Myocyte (in vitro differentiated cells): ENCODE results near the gene HSPBP1. TPM values are rescaled to one million over a fixed set of nuclear protein-coding genes. Genes with fewer than 3 reads are reported as not detected.

Experiments
- DNase-seq: peaks from one replicate; pipeline ENCODE4 v3.0.0-alpha.2; 2012; ENCODE audit warnings: low read depth
- total RNA-seq: library from RNA; depleted of rRNA; stranded (reverse); fragments of >200 nt; gene quantifications from 2 replicates; pipeline ENCODE4 v1.2.3, GENCODE V29; 2014

Gene HSPBP1
- total RNA-seq, 1 donor from 2014 or later, result 39.3 TPM

DNA sequence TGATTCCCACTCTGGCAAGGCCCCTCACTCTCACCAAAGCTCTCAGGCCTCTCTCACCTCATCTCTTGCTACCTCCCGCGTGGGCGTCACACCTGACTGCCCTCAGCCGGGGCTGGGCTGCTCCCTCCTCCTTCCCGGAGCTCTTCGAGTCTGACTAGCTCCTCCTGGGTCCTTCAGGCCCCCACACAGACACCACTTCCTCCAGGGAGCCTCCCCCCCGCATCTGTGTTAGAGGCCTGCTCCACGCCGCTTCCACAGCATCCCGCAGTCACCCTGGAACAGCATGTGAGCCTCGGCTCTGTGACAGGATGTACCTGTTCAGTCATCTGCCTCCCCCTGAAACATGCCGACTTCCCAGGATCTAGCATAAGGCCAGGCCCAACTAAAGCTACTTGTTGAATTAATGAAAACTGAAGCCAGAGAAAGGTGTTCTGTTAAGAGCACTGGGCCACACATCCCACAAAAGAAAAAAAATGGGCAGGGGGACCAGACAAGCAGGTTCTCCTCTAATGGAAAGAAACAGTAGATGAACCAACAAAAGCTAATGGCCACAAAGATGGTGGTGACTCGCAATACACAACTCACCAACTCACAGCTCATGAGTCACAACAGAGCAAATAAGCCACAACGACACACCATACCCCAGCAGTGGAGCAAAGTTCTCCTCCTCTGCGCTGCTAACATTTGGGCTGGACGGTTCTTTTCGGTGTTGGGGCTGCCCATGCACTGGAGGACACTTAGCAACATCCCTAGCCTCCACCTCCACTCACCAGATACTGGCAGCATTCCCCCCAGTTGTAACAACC is 24.1 kb downstream of the HSPBP1 start:
- DNase-seq, result no peak

DNA sequence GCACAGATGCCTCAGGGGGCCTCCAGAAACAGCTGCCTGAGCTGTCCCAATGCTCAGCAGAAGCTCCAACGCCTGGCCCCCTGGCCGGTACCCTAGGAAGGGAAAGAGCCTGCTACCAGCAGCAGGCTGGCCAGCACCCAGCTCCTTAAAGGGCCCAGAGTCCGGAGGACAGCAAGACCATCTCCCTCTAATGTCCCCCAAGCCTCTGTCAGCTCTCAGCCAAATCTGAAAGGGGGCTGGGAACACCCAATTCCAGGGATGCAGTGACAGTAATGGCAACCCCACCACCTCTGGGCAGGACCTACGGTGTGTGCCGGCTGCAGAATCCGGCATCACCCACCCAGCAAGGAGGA is 25.3 kb downstream of the HSPBP1 start:
- DNase-seq, result no peak

DNA sequence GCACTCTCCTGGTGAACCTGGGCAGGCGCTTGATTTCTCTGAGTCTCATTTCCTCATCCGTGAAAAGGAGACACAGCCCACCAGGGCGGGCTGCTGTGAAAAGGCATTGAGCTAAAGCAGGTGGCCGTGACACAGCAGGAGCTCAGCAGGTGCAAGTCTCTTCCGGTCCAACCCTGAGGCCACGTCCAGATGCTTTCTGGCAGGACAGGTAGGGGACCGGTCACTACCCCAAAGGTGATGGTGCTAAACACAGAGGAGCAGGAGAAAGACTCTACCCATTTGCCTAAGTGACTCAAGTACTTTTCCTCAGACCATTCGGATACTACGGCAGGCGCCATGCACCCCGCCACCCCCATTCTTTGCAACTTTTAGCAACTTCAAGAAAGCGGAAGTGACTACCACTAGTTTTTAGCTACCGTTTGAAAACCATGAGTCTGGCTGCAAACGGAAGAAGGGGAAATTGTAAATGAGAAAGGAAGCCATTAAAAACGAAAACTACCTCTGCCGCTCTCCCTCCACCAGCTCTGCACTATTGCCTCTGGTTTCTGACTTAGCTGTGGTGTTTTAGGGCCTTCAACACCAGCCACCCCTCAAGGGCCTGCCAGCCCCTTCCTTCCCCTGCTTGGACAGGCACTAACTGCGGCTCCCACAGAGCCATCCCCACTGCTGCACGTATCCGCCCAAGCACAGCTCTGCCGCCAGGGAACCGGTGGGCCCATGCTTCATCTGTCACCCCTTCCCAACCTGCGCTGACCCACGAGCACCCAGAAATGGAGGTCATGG is 25.9 kb downstream of the HSPBP1 start:
- DNase-seq, result no peak

DNA sequence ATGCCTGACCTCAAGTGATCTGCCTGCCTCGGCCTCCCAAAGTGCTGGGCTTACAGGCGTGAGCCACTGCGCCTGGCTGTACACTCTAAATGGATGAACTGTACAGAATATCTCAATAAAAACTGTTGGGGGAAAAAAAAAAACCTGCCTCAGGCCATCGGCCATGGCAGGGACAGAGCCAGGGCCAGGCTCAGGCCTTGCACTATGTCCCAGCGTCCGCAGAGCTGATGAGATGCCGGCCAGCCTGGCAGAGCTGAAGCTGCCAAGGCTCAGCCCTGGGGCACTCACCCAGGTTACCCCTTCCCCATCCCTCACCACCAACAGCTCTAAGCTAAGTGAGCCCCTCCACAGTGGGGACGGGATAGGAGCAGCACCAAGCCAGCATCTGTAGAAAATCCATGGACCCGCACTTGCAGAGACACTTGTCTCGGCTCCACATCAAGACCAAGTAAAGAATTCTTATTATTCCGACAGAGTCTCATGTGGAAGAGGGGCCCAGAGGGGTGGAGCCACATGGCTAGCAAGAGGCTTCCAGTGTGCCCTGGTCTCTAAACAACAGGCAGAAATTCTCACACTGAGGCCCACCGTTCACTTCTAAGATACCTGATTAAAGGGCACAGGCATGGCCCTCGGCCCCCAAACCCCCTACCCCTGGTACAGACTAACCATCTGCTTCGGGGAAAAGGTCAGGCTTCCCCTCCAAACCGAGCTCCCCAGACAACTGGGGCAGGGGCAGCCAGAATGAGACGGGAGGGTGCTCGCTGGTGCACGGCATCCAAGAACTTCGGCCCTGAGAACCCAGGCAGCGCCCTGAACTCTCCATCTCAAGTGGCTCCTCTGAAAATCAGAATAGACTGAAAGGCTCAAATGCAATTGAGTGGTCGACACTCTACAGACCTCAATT is 26.9 kb downstream of the HSPBP1 start:
- no peak for DNase-seq

DNA sequence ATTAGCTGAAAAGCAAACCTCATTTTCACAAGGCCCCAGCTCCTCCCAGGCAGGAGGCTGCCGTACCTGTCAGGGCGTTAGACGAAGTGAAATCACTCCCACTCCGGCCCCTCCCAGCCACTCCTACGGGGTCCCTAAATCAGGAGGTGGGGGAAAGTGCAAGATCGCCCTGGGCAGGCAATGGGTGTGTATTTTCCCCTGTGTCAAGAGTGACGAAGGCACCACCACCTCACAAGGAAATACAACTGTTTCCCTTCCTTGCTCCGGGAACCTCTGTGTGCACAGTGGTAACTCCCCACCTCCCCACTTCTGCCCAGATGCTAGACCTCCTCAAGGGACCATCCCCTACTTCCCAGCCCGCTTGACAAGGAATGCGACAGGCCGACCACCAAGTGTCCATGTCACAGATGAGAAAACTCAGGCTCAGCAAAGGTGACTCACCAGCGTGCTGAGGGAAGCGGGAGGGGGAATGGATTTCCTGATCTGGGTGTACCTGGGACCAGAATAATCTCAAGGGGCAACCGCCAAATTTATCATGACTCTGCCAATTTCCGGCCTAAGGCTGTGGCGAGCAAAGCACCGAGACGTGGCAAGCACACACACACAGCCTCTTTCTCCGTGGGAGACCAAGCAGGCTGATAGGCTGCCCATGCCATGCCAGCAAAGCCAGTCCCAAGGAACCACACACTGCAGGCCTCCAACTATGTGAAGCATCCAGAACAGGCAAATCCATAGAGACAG is 28.4 kb downstream of the HSPBP1 start:
- DNase-seq, result peak; percentile 12

DNA sequence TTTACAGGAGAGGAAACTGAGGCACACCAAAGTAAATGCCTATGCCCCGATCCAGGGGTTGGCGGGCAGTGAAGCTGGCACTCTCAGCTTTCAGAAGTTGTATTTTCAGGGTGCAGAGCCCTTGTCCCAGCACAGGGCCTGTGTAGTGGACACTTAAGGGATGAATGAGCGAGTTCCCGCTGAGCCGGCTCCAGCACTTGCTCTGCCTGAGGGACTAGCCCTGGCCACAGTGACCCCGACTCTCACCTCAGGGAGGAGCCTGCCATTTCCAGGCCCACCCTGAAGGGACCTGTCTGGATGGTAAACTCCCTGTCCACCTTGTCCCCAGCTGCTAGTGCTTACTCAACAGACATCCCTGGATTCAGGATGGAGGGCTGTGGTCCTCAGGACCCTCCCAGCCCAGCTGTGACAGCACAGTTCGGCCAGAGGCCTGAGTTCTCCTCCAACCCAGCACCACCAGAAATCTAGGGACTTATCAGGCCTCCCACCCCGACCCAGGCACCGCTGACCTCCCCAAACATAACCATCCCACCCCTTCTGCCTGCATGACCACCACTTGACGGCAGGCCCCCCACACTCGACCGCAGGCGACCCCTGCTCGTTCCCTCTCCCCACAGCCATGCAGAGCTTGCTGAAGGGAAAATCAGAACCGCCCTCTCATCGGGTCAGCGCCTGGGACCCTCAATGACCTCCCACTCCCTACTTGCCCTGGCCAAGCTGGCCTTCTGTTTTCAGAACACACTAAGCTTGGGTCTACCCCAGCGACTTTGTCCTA is 29.5 kb downstream of the HSPBP1 start:
- no peak for DNase-seq

DNA sequence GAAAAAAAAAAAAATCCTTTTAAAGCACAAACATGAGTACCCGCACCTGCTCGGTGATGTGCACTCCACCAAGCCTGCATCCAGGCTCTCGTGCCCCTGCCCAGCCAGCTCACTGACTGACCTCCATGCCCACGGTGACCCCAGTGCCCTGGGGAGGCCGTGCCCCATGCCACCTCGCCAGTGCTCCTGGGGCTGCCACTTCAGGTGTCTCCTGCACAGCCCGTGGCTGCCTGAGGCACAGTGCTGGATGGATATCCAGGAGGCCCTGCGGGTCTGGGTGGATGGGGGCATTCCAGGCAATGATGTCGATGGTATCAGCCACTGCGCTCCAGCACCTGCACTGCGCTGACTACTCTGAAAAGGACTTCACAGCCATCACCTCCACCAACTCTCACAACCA is 30.1 kb downstream of the HSPBP1 start:
- DNase-seq, result no peak

DNA sequence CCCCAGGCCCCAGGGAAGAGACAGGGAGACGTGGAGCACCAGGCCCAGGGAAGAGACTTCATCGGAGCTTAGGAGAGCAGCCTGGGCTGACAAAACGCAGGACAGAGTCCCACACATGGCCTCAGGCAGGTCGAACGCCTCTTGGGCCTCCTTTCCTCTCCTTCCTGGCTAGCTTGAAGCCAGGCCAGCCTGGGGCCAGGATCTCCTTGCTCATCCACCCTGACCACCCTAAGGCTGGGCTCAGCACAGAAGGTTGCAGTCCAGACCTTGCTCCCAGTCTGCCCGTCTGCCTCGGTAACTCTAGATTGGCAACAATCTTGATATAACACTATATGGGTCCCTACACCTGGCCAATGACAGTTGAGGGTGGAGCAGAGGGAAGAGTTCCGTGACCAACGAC is 31.2 kb downstream of the HSPBP1 start:
- DNase-seq, result no peak

DNA sequence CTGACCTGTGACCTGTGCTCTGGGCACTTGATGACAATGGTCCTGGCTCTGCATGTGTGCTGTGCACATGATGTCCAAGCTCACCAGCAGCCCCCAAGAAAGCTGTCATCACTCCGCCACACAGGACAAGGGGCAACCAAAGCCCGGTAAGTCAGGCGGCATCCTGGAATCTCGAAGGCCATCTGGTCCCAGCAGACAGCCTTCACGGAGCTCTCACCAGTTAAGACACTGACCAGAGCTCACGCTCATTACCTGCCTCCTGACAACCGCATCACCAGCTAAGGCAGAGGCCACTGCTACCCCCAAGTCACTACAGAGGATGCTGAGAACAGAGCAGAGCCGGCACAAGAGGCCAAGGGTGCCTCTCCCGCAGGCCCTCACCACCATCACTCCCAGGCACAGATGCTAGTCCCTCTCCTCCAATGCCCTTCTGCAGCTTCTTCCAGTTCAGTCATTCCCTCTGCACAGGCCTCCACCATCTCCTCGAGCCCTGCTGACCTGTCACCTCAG is 31.7 kb downstream of the HSPBP1 start:
- no peak for DNase-seq

DNA sequence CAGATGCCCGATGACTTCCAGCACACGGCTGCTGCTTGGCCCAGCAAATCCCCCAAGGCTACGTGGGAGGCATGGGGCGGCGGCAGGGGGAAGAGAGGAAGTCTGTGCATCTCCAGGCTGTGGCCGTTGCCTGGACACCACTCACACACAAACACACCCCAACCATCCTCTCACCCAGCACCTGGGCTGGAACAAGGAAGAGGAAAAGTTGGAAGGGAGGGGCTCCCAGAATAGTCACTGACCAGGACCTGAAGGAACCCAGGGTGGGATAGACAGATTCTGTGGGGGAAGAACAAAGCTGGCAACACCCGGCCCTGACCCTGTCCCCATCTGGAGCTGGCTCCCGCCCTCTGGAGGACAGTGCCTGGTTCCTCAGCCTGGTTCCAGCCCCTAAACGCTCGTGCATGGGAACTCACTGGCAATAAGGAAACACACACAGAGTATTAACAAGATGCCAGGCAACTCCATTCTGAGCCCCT is 32.2 kb downstream of the HSPBP1 start:
- peak; percentile 4 for DNase-seq

DNA sequence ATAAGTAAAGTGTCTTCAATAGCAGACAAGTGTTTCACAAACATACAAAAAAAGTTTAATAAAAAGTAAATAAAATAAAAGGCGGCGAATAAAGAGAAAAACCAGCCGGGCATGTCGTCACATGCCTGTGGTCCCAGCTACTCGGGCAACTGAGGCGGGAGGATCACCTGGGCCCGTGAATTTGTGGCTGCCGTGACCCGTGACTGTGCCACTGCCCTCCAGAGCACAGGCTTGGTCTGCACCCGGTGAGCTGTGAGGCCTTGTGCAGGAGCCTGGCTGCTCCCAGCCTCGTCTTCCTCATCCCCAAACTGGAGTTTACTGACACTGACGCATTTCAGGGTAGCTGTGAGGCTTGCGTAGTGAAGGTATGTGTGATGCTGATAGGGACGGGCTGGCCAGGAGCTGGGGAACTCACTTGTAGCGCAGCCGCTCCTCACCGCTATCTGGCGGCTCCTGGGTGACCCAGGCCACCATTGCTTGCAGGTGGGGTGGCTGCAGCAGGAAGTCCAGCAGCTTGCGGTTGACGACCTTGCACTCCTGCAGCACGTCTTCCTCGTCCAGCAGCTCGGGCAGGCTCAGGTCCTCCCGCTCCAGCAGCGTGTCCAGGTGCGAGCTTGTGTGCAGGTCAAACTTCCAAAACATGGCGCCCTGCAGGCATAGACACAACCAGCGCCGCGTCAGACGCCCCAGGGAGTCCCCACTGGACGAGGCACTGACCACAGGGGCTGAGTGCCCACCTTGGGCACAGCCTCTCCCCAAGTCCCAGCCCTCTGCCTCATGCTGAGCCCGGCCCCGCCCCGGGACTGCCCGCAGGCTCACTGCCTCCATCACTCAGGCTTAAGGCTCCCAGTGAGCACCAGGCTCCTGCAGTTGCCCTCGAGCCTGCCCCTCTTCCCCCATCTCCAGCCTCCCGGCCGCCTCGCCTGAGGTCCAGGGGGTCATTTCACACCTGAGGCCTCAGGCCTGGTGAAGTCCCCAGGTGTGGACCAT is 33.2 kb downstream of the HSPBP1 start:
- no peak for DNase-seq

DNA sequence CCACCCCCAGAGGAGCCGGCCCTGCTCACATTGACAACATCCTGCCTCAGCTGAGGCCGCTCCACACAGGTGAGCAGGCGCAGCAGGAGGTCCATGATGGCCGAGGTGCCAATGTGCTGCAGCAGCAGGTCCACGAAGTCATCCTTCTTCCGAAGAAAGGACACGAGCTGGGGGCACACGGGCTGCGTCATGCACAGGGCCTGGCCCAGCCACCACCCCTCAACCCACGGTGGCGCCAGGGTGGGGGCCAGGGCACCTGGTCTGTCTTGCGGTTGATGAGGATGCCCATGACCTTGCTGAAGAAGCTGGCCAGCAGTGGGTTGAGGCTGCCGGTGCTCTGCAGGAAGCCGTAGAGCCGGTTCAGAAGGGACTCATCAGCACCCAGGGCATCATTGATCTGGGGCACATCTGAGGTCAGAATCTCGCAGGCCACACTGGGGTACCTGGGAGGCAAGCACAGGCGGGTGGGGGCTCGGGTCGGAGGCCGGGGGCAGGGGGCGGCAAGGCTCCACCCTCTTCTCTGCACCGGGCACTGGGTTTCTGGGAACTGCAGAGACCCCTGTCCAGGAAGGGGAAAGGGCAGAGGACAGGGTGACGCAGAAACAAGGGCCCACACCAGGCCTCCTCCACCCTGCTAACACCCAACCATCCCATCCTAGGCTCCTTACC is 34.5 kb downstream of the HSPBP1 start:
- DNase-seq, result no peak

DNA sequence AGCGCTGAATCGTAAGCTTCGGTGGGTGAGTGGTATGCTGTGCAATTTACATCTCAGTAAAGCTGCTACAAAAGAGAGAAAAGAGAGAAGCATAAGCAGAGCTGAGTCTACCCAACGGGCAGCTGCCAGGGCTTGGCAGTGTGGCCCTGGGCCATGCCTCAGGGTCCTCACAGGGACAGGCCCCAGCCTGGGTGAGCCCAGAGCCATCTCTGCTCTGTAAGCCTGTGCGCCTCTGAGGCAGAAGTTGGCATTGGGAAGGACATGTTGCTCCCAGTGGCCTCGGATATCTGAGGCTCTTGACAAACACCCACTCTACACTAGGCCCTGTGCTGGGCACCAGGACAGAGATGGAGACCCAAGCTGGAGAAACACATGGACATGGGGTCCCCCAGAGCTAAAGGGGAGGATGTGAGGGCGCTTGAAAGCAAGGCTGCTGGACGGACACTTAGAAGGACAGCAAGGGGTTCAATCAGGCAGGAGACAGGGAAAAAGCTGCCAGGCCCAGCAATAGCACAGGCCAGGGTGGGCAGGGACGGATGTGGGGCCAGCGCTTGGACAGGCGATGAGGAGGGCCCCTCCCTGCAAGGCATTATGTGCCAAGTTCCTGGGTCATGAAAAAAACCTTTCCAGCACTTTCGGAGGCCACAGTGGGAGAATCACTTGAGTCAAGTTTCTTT is 35.8 kb downstream of the HSPBP1 start:
- DNase-seq, result no peak

DNA sequence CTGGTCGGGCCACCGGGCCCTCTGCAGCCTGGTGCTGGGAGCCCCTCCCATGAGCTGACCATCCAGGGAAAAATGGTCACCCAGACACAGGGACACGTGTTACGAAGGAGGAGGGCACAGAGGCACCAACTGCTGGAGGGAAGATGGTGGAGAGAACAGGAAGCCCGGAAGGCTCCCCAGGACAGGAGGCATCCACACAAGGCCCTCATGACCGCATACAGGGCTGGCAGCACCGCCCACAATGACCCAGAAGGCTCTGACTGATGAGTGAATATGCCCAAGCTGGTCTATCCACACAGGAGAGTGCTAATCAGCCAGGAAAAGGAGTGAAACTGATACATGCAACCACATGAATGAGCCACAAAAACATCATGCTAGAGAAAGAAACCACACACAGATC is 37.4 kb downstream of the HSPBP1 start:
- peak; percentile 50 for DNase-seq

DNA sequence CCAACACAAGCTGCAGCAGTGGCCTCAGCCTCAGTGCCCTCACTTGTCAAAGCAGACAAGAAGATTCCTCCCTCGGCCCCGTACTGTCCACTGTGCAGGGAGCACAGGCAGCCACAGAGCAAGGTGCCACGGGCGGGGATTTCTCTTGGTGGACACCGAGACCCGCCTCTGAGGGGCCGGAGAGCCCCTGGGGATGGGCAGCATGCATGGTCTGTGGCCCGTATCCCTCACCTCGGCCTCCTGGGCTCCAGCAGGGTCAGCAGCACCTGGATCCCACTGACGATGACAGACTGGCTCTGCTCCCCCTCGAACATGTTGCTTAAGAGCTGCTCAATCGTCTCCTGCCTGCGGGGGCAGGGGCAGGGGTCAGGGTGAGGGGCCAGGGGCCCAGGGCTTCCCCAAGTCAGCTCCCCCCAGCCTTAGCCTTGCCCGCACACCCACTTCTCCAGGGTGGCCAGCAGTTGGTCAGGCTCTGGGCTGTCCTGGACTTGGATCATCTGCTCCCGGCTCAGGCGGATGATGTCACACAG is 37.9 kb downstream of the HSPBP1 start:
- DNase-seq, result no peak

DNA sequence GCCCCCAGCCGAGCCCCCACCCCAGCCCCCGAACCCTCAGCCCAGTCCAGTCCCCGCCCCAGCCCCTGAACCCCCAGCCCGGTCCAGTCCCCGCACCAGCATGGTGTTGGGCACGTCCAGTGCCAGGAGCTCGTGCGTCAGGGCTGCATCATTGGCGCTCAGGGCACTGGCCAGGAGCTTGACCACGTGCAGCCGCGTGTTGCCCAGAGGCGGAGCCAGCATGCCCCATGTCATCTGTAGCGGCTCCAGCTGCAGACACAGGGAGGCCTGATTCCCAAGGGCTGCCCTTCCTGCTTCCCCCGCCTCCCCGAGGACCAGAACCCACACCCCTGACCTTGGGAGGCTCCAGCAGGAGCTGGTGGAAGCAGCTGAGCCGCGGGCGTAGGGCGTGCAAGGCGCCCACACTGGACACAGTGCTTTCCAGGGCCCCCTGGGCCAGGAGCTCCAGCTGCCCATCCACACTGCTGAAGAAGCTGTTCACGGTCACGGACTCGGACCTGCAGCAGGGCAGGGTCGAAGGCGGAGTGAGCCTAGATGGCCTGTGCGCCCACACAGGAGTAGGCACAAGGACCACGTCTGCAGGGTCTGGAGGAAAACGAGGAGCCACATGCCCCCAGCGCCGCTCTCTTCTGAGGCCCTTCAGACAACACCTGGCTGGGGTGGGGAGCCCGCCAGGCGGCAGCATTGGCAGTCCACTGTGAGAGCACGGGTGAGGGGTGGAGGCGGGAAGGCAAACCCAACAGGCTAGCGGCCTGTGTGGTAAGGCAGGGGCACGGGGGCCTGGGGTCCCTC is 38.6 kb downstream of the HSPBP1 start:
- DNase-seq, result no peak

DNA sequence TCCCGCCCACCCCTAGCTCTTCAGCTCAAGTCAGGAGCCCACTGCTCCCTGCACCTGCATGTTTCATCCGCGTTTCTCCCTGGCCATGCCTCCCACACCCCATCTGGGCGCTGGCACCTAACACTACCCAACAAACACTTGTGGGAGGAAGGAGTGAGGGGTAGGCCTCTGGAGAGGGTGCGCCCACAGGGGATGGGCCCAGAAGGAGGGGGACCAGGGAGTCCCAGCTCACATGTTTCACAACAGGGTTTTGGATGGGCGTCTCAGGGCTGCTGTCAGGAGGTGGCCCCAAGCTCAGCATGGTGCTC is 39.2 kb downstream of the HSPBP1 start:
- no peak for DNase-seq
